Fibroblast of lung (primary cell): ENCODE results near the gene UBE2QL1. TPM values are rescaled to one million over a fixed set of nuclear protein-coding genes. Genes with fewer than 3 reads are reported as not detected.

ENCODE experiments used
- DNase-seq, 2 donors: peaks; one replicate each; pipeline versions ENCODE4 v3.0.0 to v3.0.0-alpha.2; 2010; ENCODE audit warnings: low read depth in 2 of 2
- H2AFZ ChIP-seq: 2 replicates; pipeline ENCODE4 v1.5.1; 2012; ENCODE audit warnings: low read length, control low read depth, inconsistent platforms
- H3K27ac ChIP-seq: 2 replicates; pipeline ENCODE4 v1.5.1; 2011; ENCODE audit warnings: low read length, control low read depth; ENCODE audit not compliant: insufficient read depth
- H3K27me3 ChIP-seq: 2 replicates; pipeline ENCODE4 v1.5.1; 2011; ENCODE audit warnings: mild to moderate bottlenecking, low read length; ENCODE audit not compliant: control insufficient read depth, insufficient read depth
- H3K36me3 ChIP-seq: 2 replicates; pipeline ENCODE4 v1.5.1; 2011; ENCODE audit warnings: low read length; ENCODE audit not compliant: control insufficient read depth, insufficient read depth
- H3K4me1 ChIP-seq: 2 replicates; pipeline ENCODE4 v1.5.1; 2011; ENCODE audit warnings: low read length; ENCODE audit not compliant: control insufficient read depth, insufficient read depth; ENCODE audit errors: extremely low read depth
- H3K4me2 ChIP-seq: 2 replicates; pipeline ENCODE4 v1.5.1; 2011; ENCODE audit warnings: low read length, control low read depth; ENCODE audit not compliant: insufficient read depth; ENCODE audit errors: extremely low read depth
- H3K4me3 ChIP-seq, 4 experiments: fragments of 200-600 bp in 1 of 4; sonication (generic) in 1 of 4; replicated peaks in 1 of 4; 2 replicates each; pipeline ENCODE4 v1.5.1; 2011 to 2016; ENCODE audit warnings: low read length in 4 of 4, low read depth in 3 of 4, mild to moderate bottlenecking in 3 of 4, control low read depth in 2 of 4, inconsistent platforms in 1 of 4, mixed read lengths in 1 of 4; ENCODE audit not compliant: insufficient read depth in 1 of 4; ENCODE audit errors: control extremely low read depth in 1 of 4
- H3K79me2 ChIP-seq: 2 replicates; pipeline ENCODE4 v1.5.1; 2012; ENCODE audit warnings: mild to moderate bottlenecking, low read length, inconsistent platforms; ENCODE audit not compliant: control insufficient read depth, insufficient read depth
- H3K9ac ChIP-seq: 2 replicates; pipeline ENCODE4 v1.5.1; 2011; ENCODE audit warnings: mild to moderate bottlenecking, low read length, control low read depth; ENCODE audit not compliant: insufficient read depth
- H3K9me3 ChIP-seq: 2 replicates; pipeline ENCODE4 v1.5.1; 2012; ENCODE audit warnings: low read depth, low read length; ENCODE audit not compliant: control insufficient read depth, insufficient read depth
- H4K20me1 ChIP-seq: 2 replicates; pipeline ENCODE4 v1.5.1; 2011; ENCODE audit warnings: low read length; ENCODE audit not compliant: control insufficient read depth, insufficient read depth; ENCODE audit errors: extremely low read depth
- CTCF ChIP-seq, 2 donors: IDR thresholded peaks in 1 of 2; conservative IDR thresholded peaks in 1 of 2; 1 replicate in 1 of 2; 2 replicates in 1 of 2; pipeline ENCODE4 v1.5.1; 2011 to 2012; ENCODE audit warnings: low read length in 2 of 2, control low read depth in 1 of 2, inconsistent platforms in 1 of 2, low read depth in 1 of 2, mild to moderate bottlenecking in 1 of 2
- EZH2 ChIP-seq: IDR thresholded peaks from 2 replicates; pipeline ENCODE4 v1.5.1; 2012; ENCODE audit warnings: low read length, control low read depth, mild to moderate bottlenecking; ENCODE audit errors: missing control alignments
- polyA plus RNA-seq, 2 donors: library from polyadenylated mRNA; depleted of rRNA in 1 of 2; stranded (reverse) in 1 of 2; unstranded in 1 of 2; fragments of >200 nt; gene quantifications; 2 replicates each; pipeline ENCODE4 v1.2.1, GENCODE V29; 2011 to 2012; ENCODE audit warnings: missing spikeins in 1 of 2
- total RNA-seq: library from RNA; depleted of rRNA; stranded (reverse); fragments of >200 nt; gene quantifications from 2 replicates; pipeline ENCODE4 v1.2.1, GENCODE V29; 2014

The UBE2QL1 gene
- total and polyA plus RNA-seq, 2 donors (not counting 1 experiment from before 2014, with no cell fraction given): not detected

GRCh38 chr5:6535594-6535993, 86.9 kb downstream of the UBE2QL1 start:
- no peak overlapping the region for H3K4me2 ChIP-seq
- DNase-seq: no peak
- no peak overlapping the region for H2AFZ ChIP-seq
- H3K79me2 ChIP-seq: no peaks in the 10 kb centered on the region
- TF ChIP-seq CTCF (conservative IDR thresholded peaks at IDR 0.05 in 1 of 2, IDR thresholded peaks at IDR 0.05 in 1 of 2; ENCODE audit: low read depth in 1 of 2, low read length in 2 of 2) (no peak), EZH2 (no peak)
- no peaks in the 10 kb centered on the region for H3K9me3 ChIP-seq
- H3K27ac ChIP-seq: no peak overlapping the region
- H3K9ac ChIP-seq: no peak overlapping the region
- H3K36me3 ChIP-seq: no peaks in the 10 kb centered on the region
- no peaks in the 10 kb centered on the region for H3K27me3 ChIP-seq
- no peaks in the 10 kb centered on the region for H4K20me1 ChIP-seq
- no peak overlapping the region for H3K4me3 ChIP-seq
- no peaks in the 10 kb centered on the region for H3K4me1 ChIP-seq

GRCh38 chr5:6539060-6539459, 90.4 kb downstream of the UBE2QL1 start:
- DNase-seq: no peak
- Histone ChIP-seq H3K36me3 (no peaks in the 10 kb centered on the region), H3K9me3 (no peaks in the 10 kb centered on the region), H3K4me1 (no peaks in the 10 kb centered on the region), H2AFZ (no peak overlapping the region), H3K4me3 (no peak overlapping the region), H3K27me3 (no peaks in the 10 kb centered on the region), H3K27ac (no peak overlapping the region), H4K20me1 (no peaks in the 10 kb centered on the region), H3K9ac (no peak overlapping the region), H3K4me2 (no peak overlapping the region), H3K79me2 (no peaks in the 10 kb centered on the region)
- TF ChIP-seq EZH2 (no peak), CTCF (conservative IDR thresholded peaks at IDR 0.05 in 1 of 2, IDR thresholded peaks at IDR 0.05 in 1 of 2; ENCODE audit: low read depth in 1 of 2, low read length in 2 of 2) (no peak)

GRCh38 chr5:6540111-6540827, 91.6 kb downstream of the UBE2QL1 start:
- Histone ChIP-seq H3K79me2 (no peaks in the 10 kb centered on the region), H3K27me3 (no peaks in the 10 kb centered on the region), H3K36me3 (no peaks in the 10 kb centered on the region), H3K4me3 (no peak overlapping the region), H3K4me2 (no peak overlapping the region), H4K20me1 (no peaks in the 10 kb centered on the region), H3K9me3 (no peaks in the 10 kb centered on the region), H3K27ac (no peak overlapping the region), H3K9ac (no peak overlapping the region), H2AFZ (no peak overlapping the region), H3K4me1 (no peaks in the 10 kb centered on the region)
- no peak for TF ChIP-seq EZH2
- TF ChIP-seq CTCF (conservative IDR thresholded peaks at IDR 0.05 in 1 of 2, IDR thresholded peaks at IDR 0.05 in 1 of 2; ENCODE audit: low read depth in 1 of 2, low read length in 2 of 2): no peak
- no peak for DNase-seq
